Stimulated activated CD4-positive, alpha-beta T cell treated with anti-CD3 and anti-CD28 coated beads, Interleukin-1b, Interleukin-23, amount 100 ng/mL, for 4 hours (primary cell): ENCODE measurements around the gene KCTD8.

Source experiments
- DNase-seq, 2 donors: peaks; one replicate each; pipeline ENCODE4 v3.0.0-alpha.2; 2020; ENCODE audit warnings: low read depth in 2 of 2

Gene KCTD8

DNA sequence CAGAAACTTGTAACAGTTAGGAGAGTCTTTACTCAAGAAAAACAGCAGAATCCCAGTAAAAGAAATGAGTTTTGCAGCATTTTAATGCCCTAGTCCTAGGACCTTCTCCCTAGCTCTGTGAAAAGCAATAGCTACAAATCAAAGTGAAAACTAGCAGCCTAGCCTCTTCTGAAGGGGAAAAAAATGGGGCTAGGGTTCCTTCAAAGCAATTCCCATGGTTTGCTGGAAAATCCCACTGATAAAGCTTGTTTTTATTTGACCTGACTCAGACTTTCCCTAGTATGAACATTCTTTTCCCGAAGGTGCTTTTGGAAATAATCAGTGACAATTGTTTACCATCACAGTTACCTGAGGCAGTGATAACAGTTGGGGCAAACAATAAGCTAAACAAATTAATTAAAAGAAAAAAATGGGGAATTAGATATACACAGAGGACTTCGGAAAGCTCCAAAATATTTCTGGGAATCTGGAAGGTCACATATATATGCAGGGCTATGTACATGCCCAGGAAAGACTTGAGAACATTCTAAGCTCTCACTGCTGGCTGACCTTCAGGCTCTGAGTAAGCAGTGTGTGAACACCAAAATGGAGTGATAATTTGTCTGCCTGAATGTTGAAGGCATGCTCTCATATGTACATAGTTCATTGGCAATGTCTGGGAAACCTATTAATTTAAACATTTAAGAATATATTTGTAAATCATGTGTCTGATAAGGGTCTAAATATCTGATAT, 285.9 kb downstream of the KCTD8 start:
- DNase-seq = no peak

DNA sequence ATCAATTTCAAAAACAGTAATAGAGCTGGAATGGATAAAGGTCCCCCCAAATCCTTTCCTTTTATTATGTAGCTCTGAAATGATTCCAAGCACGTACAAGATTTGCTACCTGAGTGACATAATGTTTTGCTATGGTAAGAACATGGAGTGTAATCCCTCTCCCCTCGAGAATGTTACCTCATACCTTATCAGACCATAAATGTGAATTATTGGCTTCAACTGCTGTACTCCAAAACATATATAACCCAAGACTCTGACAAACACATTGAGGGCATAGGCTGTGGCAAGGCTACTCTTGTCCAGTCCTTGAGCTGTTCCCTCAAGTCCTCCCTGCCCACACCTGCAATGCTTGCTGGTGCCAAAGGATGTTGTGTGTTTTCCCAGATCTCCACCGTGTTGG, 286.9 kb downstream of the KCTD8 start:
- no peak for DNase-seq

DNA sequence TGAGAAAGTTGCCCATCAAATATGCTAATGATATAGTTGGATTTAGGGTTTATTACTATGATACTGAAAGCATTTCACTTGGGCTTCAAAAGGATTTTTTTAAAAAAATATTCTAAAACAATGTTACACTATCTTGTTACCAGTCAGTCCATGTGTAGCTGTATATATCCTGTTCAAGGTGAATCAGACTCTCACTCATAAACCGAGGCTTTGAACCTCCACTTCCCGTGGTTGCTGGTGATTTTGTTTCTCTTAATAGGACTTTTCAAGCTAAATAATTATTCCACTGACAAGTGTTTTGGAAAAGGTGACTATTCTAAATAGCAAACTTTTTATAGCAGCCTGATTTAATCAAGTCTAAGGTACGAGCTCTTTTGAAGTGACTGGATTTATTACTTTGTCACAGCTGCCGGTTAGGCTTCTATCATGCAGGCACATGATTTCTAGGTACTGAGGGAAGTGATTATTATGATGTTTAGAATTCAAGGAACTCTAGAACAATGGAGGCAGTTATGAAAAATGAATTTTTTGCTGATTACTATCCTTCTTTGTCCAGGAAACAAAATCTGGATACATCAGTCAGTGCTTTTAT, 287.7 kb downstream of the KCTD8 start:
- no peak for DNase-seq

DNA sequence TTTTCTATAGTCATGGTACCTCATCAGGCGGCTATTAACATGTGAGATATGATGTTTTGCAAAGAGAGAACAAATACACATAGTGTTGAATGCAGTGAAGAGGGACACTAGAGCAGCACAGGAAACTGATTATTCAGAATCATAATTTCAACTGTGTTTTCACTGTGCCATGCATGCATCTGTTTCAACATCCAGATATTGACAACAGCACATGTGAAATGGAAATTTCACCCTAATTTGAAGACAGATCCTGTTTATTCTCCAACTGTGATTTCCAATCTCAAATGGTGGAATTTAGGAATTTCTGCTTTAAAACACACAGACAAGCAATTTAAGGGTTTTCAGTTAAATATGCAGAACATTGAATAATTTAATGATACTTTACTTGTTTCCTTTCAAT, 288.6 kb downstream of the KCTD8 start:
- no peak for DNase-seq

DNA sequence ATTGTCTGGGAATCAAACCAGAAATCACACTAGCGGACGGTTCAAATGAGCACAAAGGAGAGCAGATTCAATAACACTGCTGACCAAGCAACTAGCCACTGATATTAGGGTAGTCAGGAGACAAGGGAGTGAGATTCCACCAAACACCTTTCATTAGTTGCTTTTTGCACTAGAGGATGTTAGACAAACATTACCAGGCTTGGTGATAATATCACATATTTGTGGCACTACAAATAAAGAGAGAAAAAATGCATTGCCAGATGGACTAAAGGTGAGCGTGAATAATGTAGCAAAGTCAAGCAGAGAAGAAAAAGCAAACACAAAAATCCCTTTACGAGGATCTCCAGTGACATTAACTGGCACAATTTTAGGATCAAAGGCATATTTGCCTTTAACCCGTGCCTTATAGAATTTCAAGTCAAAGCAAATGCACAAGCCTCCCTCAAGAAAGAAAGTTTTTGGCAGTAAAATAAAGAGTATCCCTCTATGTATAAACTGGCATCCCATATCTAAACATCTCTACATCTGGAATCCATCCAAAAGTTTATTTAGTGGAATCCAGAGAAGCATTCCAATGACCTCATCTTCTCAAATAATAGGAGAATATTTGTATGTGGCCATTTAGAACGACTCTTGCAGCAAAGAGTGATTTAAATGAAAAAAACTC, 290.9 kb downstream of the KCTD8 start:
- no peak for DNase-seq

DNA sequence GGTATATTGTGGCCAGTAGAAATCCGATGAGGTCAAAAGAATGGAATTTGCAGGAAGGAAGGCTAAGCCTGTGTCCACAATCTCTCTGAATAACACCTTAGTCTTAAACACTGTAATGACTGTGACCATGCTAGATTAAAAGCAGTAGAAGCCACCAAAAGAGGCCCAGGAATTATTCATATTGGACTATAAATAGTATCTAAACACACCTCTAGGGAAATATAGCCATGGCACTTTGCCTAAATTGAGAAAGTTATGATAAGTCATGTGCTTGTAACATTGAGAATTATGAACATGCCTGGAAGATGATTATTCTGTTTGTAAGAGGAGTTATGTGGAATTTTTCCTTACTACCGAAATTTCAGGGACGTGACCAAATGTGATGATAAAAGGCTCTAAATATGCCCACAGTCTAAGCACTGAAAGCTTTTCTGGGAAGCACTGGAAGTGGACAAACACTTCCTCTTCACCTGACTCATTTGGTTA, 298.5 kb downstream of the KCTD8 start:
- DNase-seq = no peak

DNA sequence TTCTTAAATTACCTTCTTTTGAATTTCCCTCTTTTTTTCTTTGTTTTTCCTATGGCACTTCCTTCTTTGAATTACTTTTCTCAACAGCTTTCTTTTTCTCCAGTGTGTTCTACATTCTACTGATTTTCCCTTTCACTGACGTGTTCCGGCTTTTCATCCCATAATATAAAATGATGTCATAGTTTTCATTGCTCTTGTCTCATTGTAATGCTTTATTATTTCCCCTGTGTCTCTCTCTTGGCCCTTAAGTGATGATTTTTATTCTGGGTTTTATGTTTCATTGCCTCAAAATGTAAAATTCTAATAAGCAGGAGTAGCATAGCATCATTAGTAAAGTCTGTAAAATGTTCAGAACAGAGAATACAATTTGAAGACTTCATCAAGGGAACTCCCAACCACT, 299.3 kb downstream of the KCTD8 start:
- no peak for DNase-seq

DNA sequence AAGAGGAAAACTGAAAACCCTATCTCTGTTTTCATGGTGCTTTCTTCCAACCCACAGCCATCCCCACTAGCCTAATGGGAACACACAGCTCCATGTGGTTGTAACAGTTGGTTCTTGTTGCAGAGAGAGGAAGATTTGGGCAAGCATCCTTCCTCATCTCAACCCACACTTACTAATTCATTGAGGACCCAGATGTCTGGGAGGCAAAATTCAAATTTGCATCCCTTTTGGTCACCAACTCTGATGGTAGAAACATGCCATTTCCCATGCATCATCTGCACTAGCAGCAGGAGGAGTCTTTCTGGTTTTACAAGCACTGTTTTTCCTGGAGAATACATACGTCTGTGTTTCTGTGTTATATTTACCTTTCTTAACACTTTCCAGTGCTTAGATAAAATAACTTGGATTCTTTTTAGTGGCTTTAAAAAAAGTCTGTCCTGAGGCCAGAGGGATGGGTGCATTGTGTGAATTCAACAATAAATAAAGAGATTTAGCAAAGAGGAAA, 301.0 kb downstream of the KCTD8 start:
- DNase-seq = no peak

DNA sequence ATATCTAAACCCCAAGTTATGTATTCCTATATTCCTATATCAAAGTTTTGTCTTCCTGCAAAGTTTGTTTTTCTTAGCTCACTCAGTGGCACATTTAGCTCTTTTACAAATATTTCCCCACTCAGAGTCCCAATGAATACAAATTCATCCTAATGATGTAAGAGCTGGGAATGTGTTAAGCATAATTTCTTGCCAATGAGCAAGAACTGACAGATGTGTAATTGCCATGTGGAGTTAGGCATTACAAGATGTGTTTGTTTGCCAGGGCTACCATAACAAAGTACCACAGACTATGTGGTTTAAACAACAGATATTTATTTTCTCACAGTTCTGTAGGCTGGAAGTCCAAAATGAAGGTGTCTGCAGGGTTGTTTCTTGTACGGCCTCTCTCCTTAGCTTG, 302.1 kb downstream of the KCTD8 start:
- DNase-seq = no peak

DNA sequence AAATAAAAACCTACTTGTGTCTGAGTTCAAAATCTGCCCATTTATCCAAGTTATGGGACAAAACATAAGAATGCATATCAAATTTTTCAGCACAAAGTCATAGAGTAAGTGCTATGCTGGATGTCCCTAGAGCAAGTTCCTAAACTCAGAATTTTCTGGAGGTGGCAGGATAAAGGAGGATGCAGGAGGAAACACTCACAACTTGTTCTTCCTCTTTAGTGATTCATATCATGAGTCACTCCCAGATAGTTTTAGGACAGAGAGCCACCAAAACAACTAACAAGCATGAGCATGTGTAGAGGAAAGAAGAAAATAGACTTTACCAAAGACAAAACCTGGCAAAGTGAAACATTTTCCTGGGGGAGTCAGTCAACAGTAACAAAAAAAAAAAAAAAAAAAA, 302.7 kb downstream of the KCTD8 start:
- DNase-seq = no peak

DNA sequence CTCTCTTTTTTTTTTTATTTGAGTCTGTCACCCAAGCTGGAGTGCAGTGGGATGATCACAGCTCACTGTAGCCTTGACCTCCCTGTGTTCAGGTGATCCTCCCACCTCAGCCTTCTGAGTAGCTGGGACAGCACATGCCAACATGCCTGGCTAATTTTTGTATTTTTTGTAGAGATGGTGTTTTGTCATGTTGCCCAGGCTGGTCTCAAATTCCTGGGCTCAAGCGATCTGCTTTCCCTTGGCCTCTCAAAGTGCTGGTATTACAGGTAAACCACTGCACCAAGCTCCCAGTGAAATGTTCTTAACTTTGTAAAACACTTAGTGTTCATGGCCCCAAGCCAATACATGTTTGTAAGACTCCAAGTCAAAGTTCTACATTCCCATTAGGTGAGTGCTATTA, 316.1 kb downstream of the KCTD8 start:
- DNase-seq = no peak
